Muscle layer of duodenum (tissue), 2 donors: ENCODE data around the gene IL24.
"Not testable (repeated sequence)": the region's sequence is repeated elsewhere in the genome, so short reads cannot be mapped to it uniquely, and the experiment has no call there.

Experiments
- H3K27ac ChIP-seq: one replicate; pipeline ENCODE4 v1.7.0; 2013; ENCODE audit warnings: mild to moderate bottlenecking, low read length
- H3K27me3 ChIP-seq: one replicate; pipeline ENCODE4 v1.7.0; 2013; ENCODE audit warnings: low read depth, mild to moderate bottlenecking, control low read depth, low read length
- H3K36me3 ChIP-seq, 2 donors: one replicate each; pipeline ENCODE4 v1.7.0; 2013; ENCODE audit warnings: low read length in 2 of 2, control low read depth in 1 of 2, mild to moderate bottlenecking in 1 of 2; ENCODE audit not compliant: insufficient read depth in 2 of 2, control insufficient read depth in 1 of 2
- H3K4me1 ChIP-seq, 2 donors: one replicate each; pipeline ENCODE4 v1.7.0; 2013; ENCODE audit warnings: low read length in 2 of 2, mild to moderate bottlenecking in 2 of 2, control low read depth in 1 of 2, moderate library complexity in 1 of 2; ENCODE audit not compliant: insufficient read depth in 2 of 2, control insufficient read depth in 1 of 2
- H3K4me3 ChIP-seq, 2 donors: one replicate each; pipeline ENCODE4 v1.7.0; 2013; ENCODE audit warnings: low read length in 2 of 2, low read depth in 1 of 2, mild to moderate bottlenecking in 1 of 2
- H3K9me3 ChIP-seq, 2 donors: one replicate each; pipeline ENCODE4 v1.7.0; 2013; ENCODE audit warnings: low read length in 2 of 2, control low read depth in 1 of 2, mild to moderate bottlenecking in 1 of 2; ENCODE audit not compliant: control insufficient read depth in 1 of 2
- donor health status: healthy.

Gene IL24

GRCh38 chr1:206897175-206897574 is at the start of gene IL24:
Gene IL24 (plus strand): TSS chr1:206897443. CDS start chr1:206897833, 390 bp downstream.
- Histone ChIP-seq H3K4me3 (no peak within 1 kb of the TSS), H3K9me3 (no peaks in the 10 kb centered on the region), H3K4me1 (no peaks in the 10 kb centered on the region), H3K36me3 (no peaks in the 10 kb centered on the region), H3K27me3 (no peaks in the 10 kb centered on the region), H3K27ac (no peak within 1 kb of the TSS)

GRCh38 chr1:206847946-206848345 is 49.3 kb upstream of the IL24 start:
- Histone ChIP-seq H3K4me1 (no peaks in the 10 kb centered on the region), H3K4me3 (no peak overlapping the region), H3K9me3 (peaks cover 0 to 4% of the 10 kb centered on the region in 2 donors), H3K36me3 (no peaks in the 10 kb centered on the region), H3K27me3 (no peaks in the 10 kb centered on the region), H3K27ac (no peak overlapping the region)

GRCh38 chr1:206850401-206850800 is 46.8 kb upstream of the IL24 start:
- Histone ChIP-seq H3K36me3 (no peaks in the 10 kb centered on the region), H3K4me1 (no peaks in the 10 kb centered on the region), H3K4me3 (no peak overlapping the region), H3K9me3 (peaks cover 0 to 5% of the 10 kb centered on the region in 2 donors), H3K27me3 (no peaks in the 10 kb centered on the region), H3K27ac (no peak overlapping the region)

- no peak overlapping the region for H3K27ac ChIP-seq
- H3K9me3 ChIP-seq: peaks cover 0 to 5% of the 10 kb centered on the region in 2 donors
- H3K36me3 ChIP-seq: no peaks in the 10 kb centered on the region
- H3K4me1 ChIP-seq: no peaks in the 10 kb centered on the region
- H3K4me3 ChIP-seq: no peak overlapping the region
- H3K27me3 ChIP-seq: no peaks in the 10 kb centered on the region
Observed at GRCh38 chr1:206851341-206852010, 45.8 kb upstream of the IL24 start.

- not testable (repeated sequence) for H3K27me3 ChIP-seq, H3K36me3 ChIP-seq, H3K4me1 ChIP-seq, H3K27ac ChIP-seq, H3K4me3 ChIP-seq, H3K9me3 ChIP-seq
Observed at GRCh38 chr1:206852662-206853061, 44.6 kb upstream of the IL24 start.

GRCh38 chr1:206853696-206854095 is 43.5 kb upstream of the IL24 start:
- not testable (repeated sequence) for H3K27me3 ChIP-seq, H3K4me3 ChIP-seq, H3K27ac ChIP-seq, H3K36me3 ChIP-seq, H3K9me3 ChIP-seq, H3K4me1 ChIP-seq

GRCh38 chr1:206854401-206855129 is 42.7 kb upstream of the IL24 start:
- H3K9me3 ChIP-seq: peaks cover 0 to 5% of the 10 kb centered on the region in 2 donors
- H3K4me1 ChIP-seq: no peaks in the 10 kb centered on the region
- H3K27ac ChIP-seq: no peak overlapping the region
- H3K36me3 ChIP-seq: no peaks in the 10 kb centered on the region
- no peaks in the 10 kb centered on the region for H3K27me3 ChIP-seq
- no peak overlapping the region for H3K4me3 ChIP-seq

- Histone ChIP-seq H3K4me3 (no peak overlapping the region), H3K9me3 (peaks cover 0 to 5% of the 10 kb centered on the region in 2 donors), H3K27ac (no peak overlapping the region), H3K27me3 (no peaks in the 10 kb centered on the region), H3K4me1 (no peaks in the 10 kb centered on the region), H3K36me3 (no peaks in the 10 kb centered on the region)
Observed at GRCh38 chr1:206855859-206856258, 41.4 kb upstream of the IL24 start.

- Histone ChIP-seq H3K9me3 (peaks cover 0 to 5% of the 10 kb centered on the region in 2 donors), H3K27me3 (no peaks in the 10 kb centered on the region), H3K36me3 (no peaks in the 10 kb centered on the region), H3K4me3 (no peak overlapping the region), H3K4me1 (no peaks in the 10 kb centered on the region), H3K27ac (no peak overlapping the region)
Observed at GRCh38 chr1:206856674-206857464, 40.4 kb upstream of the IL24 start.

- no peaks in the 10 kb centered on the region for H3K9me3 ChIP-seq
- H3K4me1 ChIP-seq: no peaks in the 10 kb centered on the region
- no peaks in the 10 kb centered on the region for H3K36me3 ChIP-seq
- H3K27me3 ChIP-seq: no peaks in the 10 kb centered on the region
- H3K27ac ChIP-seq: no peak overlapping the region
- no peak overlapping the region for H3K4me3 ChIP-seq
Observed at GRCh38 chr1:206859082-206859521, 38.1 kb upstream of the IL24 start.

- Histone ChIP-seq H3K27ac (no peak overlapping the region), H3K27me3 (no peaks in the 10 kb centered on the region), H3K36me3 (no peaks in the 10 kb centered on the region), H3K9me3 (no peaks in the 10 kb centered on the region), H3K4me1 (no peaks in the 10 kb centered on the region), H3K4me3 (no peak overlapping the region)
Observed at GRCh38 chr1:206860165-206860564, 37.1 kb upstream of the IL24 start.
